ENCODE measurements around the gene TRPM1.

The TRPM1 gene

GRCh38 chr15:30953183-30953582, 148.3 kb downstream of the TRPM1 start:
- peaks cover 33% of the 10 kb centered on the region for H3K36me3 ChIP-seq (ENCODE audit: control insufficient read depth, low read depth, low read length)
- no peak overlapping the region for H3K9ac ChIP-seq (ENCODE audit: low read length)
- H3K9me3 ChIP-seq (ENCODE audit: control insufficient read depth, low read depth, low read length) = no peaks in the 10 kb centered on the region
- H3K4me1 ChIP-seq (ENCODE audit: control insufficient read depth, low read depth, low read length) = no peaks in the 10 kb centered on the region
- H3K27ac ChIP-seq (ENCODE audit: low read length) = no peak overlapping the region
- no peaks in the 10 kb centered on the region for H3K27me3 ChIP-seq (ENCODE audit: control insufficient read depth, insufficient read depth, low read length)
- H3K4me3 ChIP-seq (ENCODE audit: low read length) = no peak overlapping the region

Measured in iPS-18a (cell line).